Body of pancreas (tissue), 4 donors: ENCODE measurements around the gene ASPN.

ENCODE experiments used
- CTCF ChIP-seq, 7 experiments: fragments of 450-650 bp in 4 of 7; fragments of 200-600 bp in 3 of 7; sonication (generic) in 3 of 7; IDR thresholded peaks; one replicate each; pipeline ENCODE4 v1.5.1; 2016 to 2019; ENCODE audit warnings: antibody characterized with exemption in 7 of 7
- POLR2A ChIP-seq, 3 donors: fragments of 450-650 bp; IDR thresholded peaks; one replicate each; pipeline ENCODE4 v1.6.1; 2016; ENCODE audit warnings: antibody characterized with exemption in 3 of 3, mild to moderate bottlenecking in 2 of 3

- TF ChIP-seq CTCF (IDR thresholded peaks at IDR 0.05) (no peak), POLR2A (IDR thresholded peaks at IDR 0.05) (no peak)
Observed at GRCh38 chr9:92496396-92497176, 14.3 kb upstream of the ASPN start.
